K562 (cell line): Measurements from ENCODE around the gene ITGAV. TPM values are rescaled to one million over a fixed set of nuclear protein-coding genes. Genes with fewer than 3 reads are reported as not detected.

Experiments
- ATAC-seq: fragments of 200-7000 bp; cut with Tn5 transposase; 3 replicates; pipeline ENCODE4 v1.9.1; 2020; ENCODE audit warnings: moderate library complexity
- BruUV-seq: library from RNA; stranded (reverse); fragments of 400-500 nt; replicated peaks from 2 replicates; lab custom pipeline; 2021; lab: Mats Ljungman, UMichigan
- CTCF ChIA-PET: fragments of 300-600 bp; formaldehyde crosslinking; extraction: SDS; loops from one replicate; lab custom pipeline; 2021; ENCODE audit warnings: low intra/inter-chr PET ratio; lab: Yijun Ruan, JAX
- POLR2A ChIA-PET: fragments of 300-600, 350-650 bp; sonication (Branson Sonifier 250); formaldehyde crosslinking; extraction: SDS; loops from one replicate; lab custom pipeline; 2021; ENCODE audit warnings: antibody characterized with exemption, inconsistent platforms; lab: Yijun Ruan, JAX
- DNase-seq, 4 experiments: peaks; one replicate each; pipeline versions ENCODE4 v3.0.0 to v3.0.0-alpha.2; 2011 to 2018; ENCODE audit warnings: low spot score in 3 of 4, mixed read lengths in 3 of 4; ENCODE audit errors: extremely low read depth in 1 of 4
- FAIRE-seq: peaks from 2 replicates; lab custom pipeline; 2011; peaks lifted over from hg19 to GRCh38; lab: Jason Lieb, UNC
- H2AFZ ChIP-seq: 2 replicates; pipeline ENCODE4 v1.6.0; 2011; ENCODE audit warnings: low read depth, low read length, control low read depth, inconsistent platforms
- H3K27ac ChIP-seq: fragments of 200-600 bp; 3 replicates; pipeline ENCODE4 v1.8.0; 2011; ENCODE audit warnings: low read depth, mild to moderate bottlenecking, control low read depth, inconsistent platforms, low read length, moderate library complexity, mixed read lengths; ENCODE audit errors: extremely low read depth
- H3K27me3 ChIP-seq, 2 experiments: fragments of 300-600 bp in 1 of 2; 2 replicates in 1 of 2; 3 replicates in 1 of 2; pipeline versions ENCODE4 v1.6.0 to v1.8.0; 2011; ENCODE audit warnings: inconsistent platforms in 2 of 2, low read length in 2 of 2, mild to moderate bottlenecking in 1 of 2, mixed read lengths in 1 of 2, moderate library complexity in 1 of 2; ENCODE audit not compliant: control insufficient read depth in 2 of 2, insufficient read depth in 2 of 2
- H3K36me3 ChIP-seq: fragments of 300-600 bp; 3 replicates; pipeline ENCODE4 v1.8.0; 2011; ENCODE audit warnings: mild to moderate bottlenecking, low read length, inconsistent platforms; ENCODE audit not compliant: control insufficient read depth, insufficient read depth
- H3K4me1 ChIP-seq, 2 experiments: fragments of 200-600 bp in 1 of 2; replicated peaks in 1 of 2; 2 replicates in 1 of 2; 3 replicates in 1 of 2; pipeline versions ENCODE4 v1.5.1 to v1.8.0; 2011; ENCODE audit warnings: inconsistent platforms in 2 of 2, low read length in 2 of 2, mild to moderate bottlenecking in 1 of 2, mixed read lengths in 1 of 2, moderate library complexity in 1 of 2; ENCODE audit not compliant: control insufficient read depth in 2 of 2, insufficient read depth in 2 of 2
- H3K4me2 ChIP-seq: 2 replicates; pipeline ENCODE4 v1.6.1; 2011; ENCODE audit warnings: low read length, control low read depth, inconsistent platforms, mixed read lengths; ENCODE audit not compliant: insufficient read depth
- H3K4me3 ChIP-seq: fragments of 200-600 bp; sonication (generic), shearing (Covaris generic); 2 replicates; pipeline ENCODE4 v1.5.1; 2016; ENCODE audit warnings: control low read depth, inconsistent platforms
- H3K79me2 ChIP-seq: fragments of 200-600 bp; 3 replicates; pipeline ENCODE4 v1.8.0; 2011; ENCODE audit warnings: low read length, inconsistent platforms; ENCODE audit not compliant: control insufficient read depth, insufficient read depth
- H3K9ac ChIP-seq, 2 experiments: 2 replicates each; pipeline versions ENCODE4 v1.6.0 to v1.6.1; 2011; ENCODE audit warnings: low read depth in 2 of 2, low read length in 2 of 2, control low read depth in 1 of 2, inconsistent platforms in 1 of 2, mild to moderate bottlenecking in 1 of 2, mixed read lengths in 1 of 2; ENCODE audit not compliant: insufficient read depth in 1 of 2
- H3K9me1 ChIP-seq: one replicate; pipeline ENCODE4 v1.6.0; 2011; ENCODE audit warnings: inconsistent platforms, mild to moderate bottlenecking, low read length, moderate library complexity; ENCODE audit not compliant: control insufficient read depth, insufficient read depth
- H3K9me3 ChIP-seq: replicated peaks from 2 replicates; pipeline ENCODE4 v1.5.1; 2011; ENCODE audit warnings: low read depth, low read length, inconsistent platforms; ENCODE audit not compliant: control insufficient read depth, insufficient read depth
- H4K20me1 ChIP-seq: replicated peaks from 2 replicates; pipeline ENCODE4 v1.6.1; 2011; ENCODE audit warnings: low read length, inconsistent platforms, mixed read lengths; ENCODE audit not compliant: control insufficient read depth, insufficient read depth
- ARID3A ChIP-seq: IDR thresholded peaks from 2 replicates; pipeline ENCODE4 v1.6.1; 2012; ENCODE audit warnings: low read depth, low read length, improper control_type of control experiment, borderline replicate concordance
- CXXC5 ChIP-seq: fragments of 250-450 bp; sonication (Bioruptor Pico); IDR thresholded peaks from 2 replicates; pipeline ENCODE4 v1.8.0; 2022; ENCODE audit warnings: inconsistent platforms, mild to moderate bottlenecking, moderate library complexity
- JUN ChIP-seq, 2 experiments: sonication (generic) in 1 of 2; formaldehyde crosslinking in 1 of 2; IDR thresholded peaks; 2 replicates each; pipeline versions ENCODE4 v1.6.1 to v1.8.0; 2012 to 2022; ENCODE audit warnings: borderline replicate concordance in 2 of 2, mild to moderate bottlenecking in 2 of 2, improper control_type of control experiment in 1 of 2, low read depth in 1 of 2, low read length in 1 of 2, missing genetic modification reagents in 1 of 2
- NONO ChIP-seq, 2 experiments: fragments of 200-400 bp in 1 of 2; fragments of 450-650 bp in 1 of 2; formaldehyde crosslinking in 1 of 2; IDR thresholded peaks; 2 replicates each; pipeline ENCODE4 v1.6.1; 2017; ENCODE audit warnings: low read depth in 2 of 2, mild to moderate bottlenecking in 2 of 2, moderate library complexity in 2 of 2, low read length in 1 of 2
- RAD51 ChIP-seq: fragments of 450-650 bp; IDR thresholded peaks from 2 replicates; pipeline ENCODE4 v1.7.1; 2016; ENCODE audit warnings: low read depth, mild to moderate bottlenecking, borderline replicate concordance
- TAF15 ChIP-seq: fragments of 200-400 bp; formaldehyde crosslinking; IDR thresholded peaks from 2 replicates; pipeline ENCODE4 v1.6.1; 2017; ENCODE audit warnings: mild to moderate bottlenecking, low read depth, low read length, moderate library complexity
- ZBTB34 ChIP-seq: fragments of 250-450 bp; sonication (Bioruptor Pico); IDR thresholded peaks from 2 replicates; pipeline ENCODE4 v1.8.0; 2021; ENCODE audit warnings: mild to moderate bottlenecking, moderate library complexity
- WGBS: fragments of 100-300 bp; shearing (Covaris generic); methylation state at CpG from one replicate; pipeline ENCODE4 v1.1.6; 2016; ENCODE audit warnings: low coverage, mixed read lengths; ENCODE audit not compliant: insufficient coverage; ENCODE audit errors: missing lambda C conversion rate; 5-methylcytosine and 5-hydroxymethylcytosine counted together
- in situ Hi-C: fragments of 300-500 bp; cut with MboI; formaldehyde crosslinking; loops from 4 replicates; pipeline ENCODE4 v1.15.0; 2018; ENCODE audit warnings: inconsistent platforms, mixed read lengths
- intact Hi-C: fragments of 100-400 bp; cut with micrococcal nuclease; formaldehyde crosslinking; loops from 2 replicates; pipeline ENCODE4 v1.14.2; 2022
- polyA plus RNA-seq, 8 experiments: library from polyadenylated mRNA; depleted of rRNA in 4 of 8; stranded (reverse) in 5 of 8; unstranded in 3 of 8; fragments of >200 nt; fragmentation: Nextera tagmentation in 2 of 8; fragmentation: Illumina TruSeq in 1 of 8; extraction: Ambion mirVana in 2 of 8; extraction: Trizol in 1 of 8; gene quantifications; 2 replicates each; pipeline versions ENCODE4 v1.2.1 to v1.2.3, GENCODE V29; 2011 to 2014; ENCODE audit warnings: inconsistent platforms in 1 of 8, missing spikeins in 1 of 8
- total RNA-seq, 7 experiments: library from RNA; depleted of rRNA in 6 of 7; stranded (reverse); fragments of >200 nt in 6 of 7; fragmentation: Illumina TruSeq in 2 of 7; extraction: Trizol in 2 of 7; gene quantifications; 2 replicates each; pipeline versions ENCODE4 v1.2.1 to v1.2.3, GENCODE V29; 2011 to 2021; ENCODE audit warnings: low replicate concordance in 1 of 7

ITGAV gene
- total and polyA plus RNA-seq, 9 of the 15 experiments (the other 6 are each of a cell fraction or from before 2014, with no cell fraction given) = 3.7 to 17.7 (median 10.7) TPM

GRCh38 chr2:186544255-186544675 lies 45.6 kb upstream of the ITGAV start:
- Histone ChIP-seq H3K27me3 (no peaks in the 10 kb centered on the region; a peak in 1 of 5 replicates), H3K4me3 (no peak overlapping the region), H3K27ac (no peak overlapping the region), H3K36me3 (no peaks in the 10 kb centered on the region), H3K79me2 (no peaks in the 10 kb centered on the region), H3K4me2 (no peak overlapping the region), H3K9ac (no peak overlapping the region), H3K9me3 (no peaks in the 10 kb centered on the region), H3K4me1 (no peaks in the 10 kb centered on the region), H2AFZ (no peak overlapping the region), H3K9me1 (no peaks in the 10 kb centered on the region), H4K20me1 (no peaks in the 10 kb centered on the region)
- WGBS = 46% methylated on average over 1 of the region's 1 CpG
- TF ChIP-seq ZBTB34 (CRISPR knock-in tag) = no peak
- no peak for TF ChIP-seq RAD51
- TF ChIP-seq JUN (IDR thresholded peaks at IDR 0.05; ENCODE audit: borderline replicate concordance, low read depth, low read length) = no peak
- no peak for TF ChIP-seq JUN (CRISPR knock-in tag; IDR thresholded peaks at IDR 0.05; ENCODE audit: borderline replicate concordance)
- TF ChIP-seq NONO (IDR thresholded peaks at IDR 0.05; ENCODE audit: low read depth in 2 of 2, low read length in 1 of 2) = no peak
- TF ChIP-seq CXXC5 (CRISPR knock-in tag) = no peak
- TF ChIP-seq TAF15 = no peak
- no peak for TF ChIP-seq ARID3A
- ChIA-PET POLR2A (interaction anchor here (1.0 kb wide), 1 partner anchor 15 kb away, joined by 10 read pairs; no protein-coding TSS in a partner anchor), CTCF (no interaction called here)
- in situ Hi-C loops (no loop called here), intact Hi-C loops (no loop called here)
- no peak for ATAC-seq
- FAIRE-seq = no peak
- BruUV-seq = no TSS peak
- no peak for DNase-seq
